ENCODE data around the gene RGS7.

Gene RGS7

DNA sequence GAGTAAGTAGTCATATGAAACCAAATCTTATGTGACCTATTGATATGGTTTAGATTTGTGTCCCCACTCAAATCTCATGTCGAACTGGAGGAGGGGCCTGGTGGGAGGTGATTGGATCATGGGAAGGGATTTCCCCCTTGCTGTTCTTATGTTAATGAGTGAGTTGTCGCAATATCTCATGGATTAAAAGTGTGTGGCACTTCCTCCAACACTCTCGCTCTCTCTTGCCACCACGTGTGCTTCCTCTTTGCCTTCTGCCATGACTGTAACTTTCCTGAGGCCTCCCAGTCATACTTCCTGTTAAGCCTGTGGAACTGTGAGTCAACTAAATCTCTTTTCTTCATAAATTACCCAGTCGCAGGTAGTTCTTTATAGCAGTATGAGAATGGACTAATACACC lies 241.2 kb downstream of the RGS7 start:
- no peak for DNase-seq (ENCODE audit: low spot score)
- no peak overlapping the region for H3K27ac ChIP-seq
- TF ChIP-seq, protein P1, sequence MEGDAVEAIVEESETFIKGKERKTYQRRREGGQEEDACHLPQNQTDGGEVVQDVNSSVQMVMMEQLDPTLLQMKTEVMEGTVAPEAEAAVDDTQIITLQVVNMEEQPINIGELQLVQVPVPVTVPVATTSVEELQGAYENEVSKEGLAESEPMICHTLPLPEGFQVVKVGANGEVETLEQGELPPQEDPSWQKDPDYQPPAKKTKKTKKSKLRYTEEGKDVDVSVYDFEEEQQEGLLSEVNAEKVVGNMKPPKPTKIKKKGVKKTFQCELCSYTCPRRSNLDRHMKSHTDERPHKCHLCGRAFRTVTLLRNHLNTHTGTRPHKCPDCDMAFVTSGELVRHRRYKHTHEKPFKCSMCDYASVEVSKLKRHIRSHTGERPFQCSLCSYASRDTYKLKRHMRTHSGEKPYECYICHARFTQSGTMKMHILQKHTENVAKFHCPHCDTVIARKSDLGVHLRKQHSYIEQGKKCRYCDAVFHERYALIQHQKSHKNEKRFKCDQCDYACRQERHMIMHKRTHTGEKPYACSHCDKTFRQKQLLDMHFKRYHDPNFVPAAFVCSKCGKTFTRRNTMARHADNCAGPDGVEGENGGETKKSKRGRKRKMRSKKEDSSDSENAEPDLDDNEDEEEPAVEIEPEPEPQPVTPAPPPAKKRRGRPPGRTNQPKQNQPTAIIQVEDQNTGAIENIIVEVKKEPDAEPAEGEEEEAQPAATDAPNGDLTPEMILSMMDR (conservative IDR thresholded peaks at IDR 0.05; ENCODE audit: low read depth) = no peak
- ChIA-PET CTCF (no interaction called here), POLR2A (ENCODE audit: low non-redundant PET) (no interaction called here)

DNA sequence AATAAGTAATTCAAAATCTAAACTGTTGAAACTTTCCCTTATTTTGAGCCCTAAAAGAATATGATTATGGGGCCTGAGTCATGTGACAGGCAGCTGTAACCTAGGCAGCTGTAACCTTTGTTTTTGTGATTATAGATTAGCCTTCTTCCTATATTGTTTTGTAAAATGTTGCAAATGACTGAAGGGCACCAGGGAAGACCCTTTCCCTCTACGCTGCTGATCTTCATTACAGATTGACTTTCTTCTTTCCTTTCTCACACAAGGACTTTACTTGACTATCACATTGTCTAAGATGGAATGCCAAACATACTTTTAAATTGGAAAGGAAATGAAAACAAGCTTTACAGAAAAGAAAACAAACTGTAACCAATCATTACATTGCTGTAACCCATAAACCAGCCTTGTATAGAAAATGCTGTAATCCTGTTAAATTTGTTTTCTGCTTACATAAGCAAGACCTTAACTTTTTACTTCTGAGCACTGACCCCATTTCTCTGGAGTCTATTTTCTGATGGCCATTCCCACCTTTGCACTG lies 242.2 kb downstream of the RGS7 start:
- TF ChIP-seq, protein P1 (conservative IDR thresholded peaks at IDR 0.05; ENCODE audit: low read depth) = no peak
- CTCF ChIA-PET = no interaction called here
- POLR2A ChIA-PET (ENCODE audit: low non-redundant PET) = no interaction called here
- no peak for DNase-seq (ENCODE audit: low spot score)
- no peak overlapping the region for H3K27ac ChIP-seq

DNA sequence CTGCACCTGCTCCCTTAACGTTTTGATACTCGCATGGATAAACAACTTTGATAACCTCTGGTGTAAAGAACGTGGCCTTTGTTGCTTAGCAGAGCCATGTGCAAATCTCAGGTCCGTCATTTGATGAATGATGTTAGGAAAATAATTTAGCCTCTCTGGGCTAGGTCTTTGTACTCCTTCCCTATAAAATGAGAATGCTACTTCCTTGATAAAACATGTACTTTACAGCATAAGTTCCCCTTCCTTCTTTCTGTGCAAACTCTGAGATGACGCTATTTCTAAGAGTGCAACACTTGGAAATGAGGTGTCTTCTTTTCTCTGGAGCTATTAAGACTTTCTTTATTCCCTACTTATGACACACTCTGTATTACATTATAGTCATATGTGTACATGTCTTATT lies 243.4 kb downstream of the RGS7 start:
- CTCF ChIA-PET = no interaction called here
- no peak for DNase-seq (ENCODE audit: low spot score)
- H3K27ac ChIP-seq = no peak overlapping the region
- TF ChIP-seq, protein P1 (conservative IDR thresholded peaks at IDR 0.05; ENCODE audit: low read depth) = no peak
- POLR2A ChIA-PET (ENCODE audit: low non-redundant PET) = no interaction called here

DNA sequence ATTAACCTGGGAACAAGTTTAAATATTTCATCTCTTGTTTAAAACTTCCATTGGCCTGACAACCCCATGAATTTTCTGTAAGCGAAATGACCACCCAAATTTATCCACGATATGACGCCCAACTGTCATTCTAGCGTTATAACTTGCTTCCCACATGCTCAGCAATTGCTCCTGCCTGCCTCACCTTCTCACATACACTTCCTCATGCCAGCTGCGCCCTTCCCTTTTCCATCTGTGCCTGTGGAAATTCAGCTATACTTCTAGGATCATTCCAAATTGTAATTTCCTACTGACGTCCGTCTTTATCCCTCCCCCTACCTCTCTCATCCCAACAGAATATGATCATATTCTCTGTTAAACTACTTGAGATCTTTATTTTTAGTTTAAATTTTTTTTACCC lies 248.0 kb downstream of the RGS7 start:
- no peak for DNase-seq (ENCODE audit: low spot score)
- no peak overlapping the region for H3K27ac ChIP-seq
- ChIA-PET CTCF (no interaction called here), POLR2A (ENCODE audit: low non-redundant PET) (no interaction called here)
- TF ChIP-seq, protein P1 (conservative IDR thresholded peaks at IDR 0.05; ENCODE audit: low read depth) = no peak

DNA sequence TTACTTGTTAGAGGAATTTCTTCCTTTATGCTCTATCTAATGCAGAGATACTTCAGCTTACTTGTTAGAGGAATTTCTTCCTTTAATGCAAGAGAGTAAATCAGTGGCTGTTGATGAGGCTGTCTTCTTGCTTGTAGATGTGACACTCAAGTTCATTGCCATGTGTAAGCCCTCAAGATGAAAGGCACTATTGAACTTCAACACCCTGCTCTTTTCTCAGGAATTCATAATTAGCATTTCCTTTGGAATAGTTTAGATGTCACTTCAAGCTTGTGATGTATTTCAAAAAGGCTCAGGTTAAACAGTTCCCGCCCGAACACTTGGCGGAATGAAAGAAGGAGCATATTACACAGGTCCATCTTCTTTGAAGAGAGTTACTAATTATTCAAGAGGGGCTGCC lies 251.9 kb downstream of the RGS7 start:
- DNase-seq (ENCODE audit: low spot score) = no peak
- TF ChIP-seq, protein P1 (conservative IDR thresholded peaks at IDR 0.05; ENCODE audit: low read depth) = no peak
- ChIA-PET CTCF (no interaction called here), POLR2A (ENCODE audit: low non-redundant PET) (no interaction called here)
- no peak overlapping the region for H3K27ac ChIP-seq

DNA sequence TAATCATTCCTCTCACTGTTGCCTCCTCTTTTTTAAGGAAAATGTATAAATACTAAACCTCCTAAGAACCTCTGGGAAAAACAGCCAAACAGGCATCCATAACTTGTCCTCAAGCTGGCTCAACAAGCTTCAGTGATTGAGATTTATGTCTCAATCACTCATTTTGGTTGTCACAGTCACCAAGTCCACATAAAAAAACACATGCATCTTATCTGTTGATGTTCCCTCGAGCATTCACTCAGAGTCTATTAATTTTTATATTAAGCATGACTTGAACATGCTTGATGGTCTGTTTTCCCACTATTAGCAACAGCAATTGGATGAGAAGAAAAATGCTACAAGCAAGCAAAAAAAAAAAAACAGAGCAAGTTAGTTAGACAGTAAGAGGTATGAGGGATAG lies 254.3 kb downstream of the RGS7 start:
- CTCF ChIA-PET = interaction anchor here (0.7 kb wide), 2 partner anchors 25 to 752 kb away, joined by 3 to 4 read pairs; no protein-coding TSS in a partner anchor
- TF ChIP-seq, protein P1 (conservative IDR thresholded peaks at IDR 0.05; ENCODE audit: low read depth) = no peak
- POLR2A ChIA-PET (ENCODE audit: low non-redundant PET) = no interaction called here
- no peak for DNase-seq (ENCODE audit: low spot score)
- no peak overlapping the region for H3K27ac ChIP-seq

DNA sequence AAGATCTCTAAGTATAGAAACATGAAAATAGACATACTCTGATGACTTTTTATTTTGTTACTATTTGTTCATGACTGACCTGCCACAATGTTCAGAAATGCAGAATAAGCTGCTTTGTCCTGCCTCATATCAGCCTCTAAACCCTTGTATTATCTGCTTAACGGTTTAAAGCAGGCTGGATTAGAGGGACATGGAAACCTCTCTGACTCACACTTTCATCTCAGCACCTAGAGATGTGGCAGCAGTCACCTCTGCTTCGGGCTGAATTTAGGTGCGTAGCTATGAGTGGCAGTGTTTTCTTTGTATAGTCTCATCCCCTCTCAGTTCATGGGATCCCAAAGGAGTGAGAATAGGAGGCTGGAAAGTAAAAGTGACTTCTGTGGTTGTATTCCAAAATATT lies 255.4 kb downstream of the RGS7 start:
- DNase-seq (ENCODE audit: low spot score) = no peak
- ChIA-PET POLR2A (ENCODE audit: low non-redundant PET) (no interaction called here), CTCF (no interaction called here)
- H3K27ac ChIP-seq = no peak overlapping the region
- TF ChIP-seq, protein P1 (conservative IDR thresholded peaks at IDR 0.05; ENCODE audit: low read depth) = no peak
